MM.1S (cell line): ENCODE results near the gene BPIFB1.

Experiments used
- DNase-seq: peaks from one replicate; pipeline ENCODE4 v3.0.0-alpha.2; 2015
- H2AFZ ChIP-seq: fragments of 300-600 bp; sonication (generic); 2 replicates; pipeline ENCODE4 v1.6.0; 2016; ENCODE audit warnings: antibody characterized with exemption, low read length
- H3F3A ChIP-seq: fragments of 300-600 bp; sonication (generic); 2 replicates; pipeline ENCODE4 v1.6.1; 2016; ENCODE audit warnings: mild to moderate bottlenecking, antibody characterized with exemption, low read length, moderate library complexity, mixed read lengths; ENCODE audit not compliant: insufficient read depth
- H3K27ac ChIP-seq: fragments of 300-600 bp; sonication (generic); 2 replicates; pipeline ENCODE4 v1.5.1; 2016; ENCODE audit warnings: mild to moderate bottlenecking, low read length
- H3K27me3 ChIP-seq: fragments of 300-600 bp; sonication (generic); replicated peaks from 2 replicates; pipeline ENCODE4 v1.6.0; 2016; ENCODE audit warnings: low read length; ENCODE audit not compliant: insufficient read depth
- H3K36me3 ChIP-seq: fragments of 300-600 bp; sonication (generic); replicated peaks from 2 replicates; pipeline ENCODE4 v1.6.1; 2016; ENCODE audit warnings: mild to moderate bottlenecking, low read length, mixed read lengths; ENCODE audit not compliant: insufficient read depth
- H3K4me1 ChIP-seq: fragments of 300-600 bp; sonication (generic); 2 replicates; pipeline ENCODE4 v1.6.1; 2016; ENCODE audit warnings: low read length, mixed read lengths
- H3K4me2 ChIP-seq: fragments of 300-600 bp; sonication (generic); 2 replicates; pipeline ENCODE4 v1.6.0; 2016; ENCODE audit warnings: low read depth, low read length
- H3K4me3 ChIP-seq: fragments of 300-600 bp; sonication (generic); 2 replicates; pipeline ENCODE4 v1.5.1; 2016; ENCODE audit warnings: low read length, mixed read lengths
- H3K79me2 ChIP-seq: fragments of 300-600 bp; sonication (generic); 2 replicates; pipeline ENCODE4 v1.6.1; 2016; ENCODE audit warnings: mixed run types, low read length, mixed read lengths
- H3K9ac ChIP-seq: fragments of 300-600 bp; sonication (generic); 2 replicates; pipeline ENCODE4 v1.6.1; 2016; ENCODE audit warnings: low read length, mixed read lengths
- H3K9me2 ChIP-seq: fragments of 300-600 bp; sonication (generic); replicated peaks from 2 replicates; pipeline ENCODE4 v1.6.1; 2016; ENCODE audit warnings: mild to moderate bottlenecking, low read length, mixed read lengths; ENCODE audit not compliant: insufficient read depth
- H3K9me3 ChIP-seq: fragments of 300-600 bp; sonication (generic); replicated peaks from 2 replicates; pipeline ENCODE4 v1.6.1; 2016; ENCODE audit warnings: mild to moderate bottlenecking, low read length, mixed read lengths; ENCODE audit not compliant: insufficient read depth
- H4K20me1 ChIP-seq: fragments of 300-600 bp; sonication (generic); 2 replicates; pipeline ENCODE4 v1.6.1; 2016; ENCODE audit warnings: mild to moderate bottlenecking, low read length, moderate library complexity, mixed read lengths; ENCODE audit not compliant: insufficient read depth
- EZH2 ChIP-seq: fragments of 300-600 bp; sonication (generic); optimal IDR thresholded peaks from 2 replicates; pipeline ENCODE3; 2017; ENCODE audit warnings: low read depth, mild to moderate bottlenecking, antibody characterized with exemption, low read length, mixed read lengths
- EZH2phosphoT487 ChIP-seq: fragments of 300-600 bp; sonication (generic); IDR thresholded peaks from 2 replicates; pipeline ENCODE4 v1.6.1; 2018; ENCODE audit warnings: antibody characterized with exemption, low read length
- TF ChIP-seq, protein P1 (sequence below): fragments of 300-600 bp; sonication (generic); IDR thresholded peaks from 2 replicates; pipeline ENCODE4 v1.5.1; 2016; ENCODE audit warnings: antibody characterized with exemption, low read length, mixed read lengths

BPIFB1 gene

DNA sequence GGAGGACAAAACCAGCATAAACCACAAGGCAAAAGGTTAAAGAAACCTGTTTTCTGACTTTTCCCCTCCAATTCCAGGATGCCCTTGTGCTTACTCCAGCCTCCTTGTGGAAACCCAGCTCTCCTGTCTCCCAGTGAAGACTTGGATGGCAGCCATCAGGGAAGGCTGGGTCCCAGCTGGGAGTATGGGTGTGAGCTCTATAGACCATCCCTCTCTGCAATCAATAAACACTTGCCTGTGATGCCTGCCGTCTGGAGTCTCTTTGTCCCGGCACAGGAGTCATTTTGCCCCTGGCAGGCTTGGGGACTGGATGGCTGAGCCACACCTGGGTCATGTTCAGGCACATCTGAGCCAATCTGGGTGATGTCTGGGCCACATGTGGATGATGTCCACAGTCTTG is 26.6 kb downstream of the BPIFB1 start:
- Histone ChIP-seq H3K9me3 (no peaks in the 10 kb centered on the region), H3K79me2 (no peaks in the 10 kb centered on the region), H4K20me1 (no peaks in the 10 kb centered on the region), H3F3A (no peaks in the 10 kb centered on the region), H3K4me2 (no peak overlapping the region), H3K27ac (no peak overlapping the region), H3K36me3 (no peaks in the 10 kb centered on the region), H3K4me3 (no peak overlapping the region), H2AFZ (no peak overlapping the region), H3K27me3 (peaks cover 10% of the 10 kb centered on the region), H3K9me2 (no peaks in the 10 kb centered on the region), H3K9ac (no peak overlapping the region), H3K4me1 (no peaks in the 10 kb centered on the region)
- no peak for DNase-seq
- TF ChIP-seq EZH2phosphoT487 (no peak), EZH2 (no peak)
- TF ChIP-seq, protein P1, sequence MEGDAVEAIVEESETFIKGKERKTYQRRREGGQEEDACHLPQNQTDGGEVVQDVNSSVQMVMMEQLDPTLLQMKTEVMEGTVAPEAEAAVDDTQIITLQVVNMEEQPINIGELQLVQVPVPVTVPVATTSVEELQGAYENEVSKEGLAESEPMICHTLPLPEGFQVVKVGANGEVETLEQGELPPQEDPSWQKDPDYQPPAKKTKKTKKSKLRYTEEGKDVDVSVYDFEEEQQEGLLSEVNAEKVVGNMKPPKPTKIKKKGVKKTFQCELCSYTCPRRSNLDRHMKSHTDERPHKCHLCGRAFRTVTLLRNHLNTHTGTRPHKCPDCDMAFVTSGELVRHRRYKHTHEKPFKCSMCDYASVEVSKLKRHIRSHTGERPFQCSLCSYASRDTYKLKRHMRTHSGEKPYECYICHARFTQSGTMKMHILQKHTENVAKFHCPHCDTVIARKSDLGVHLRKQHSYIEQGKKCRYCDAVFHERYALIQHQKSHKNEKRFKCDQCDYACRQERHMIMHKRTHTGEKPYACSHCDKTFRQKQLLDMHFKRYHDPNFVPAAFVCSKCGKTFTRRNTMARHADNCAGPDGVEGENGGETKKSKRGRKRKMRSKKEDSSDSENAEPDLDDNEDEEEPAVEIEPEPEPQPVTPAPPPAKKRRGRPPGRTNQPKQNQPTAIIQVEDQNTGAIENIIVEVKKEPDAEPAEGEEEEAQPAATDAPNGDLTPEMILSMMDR: no peak

DNA sequence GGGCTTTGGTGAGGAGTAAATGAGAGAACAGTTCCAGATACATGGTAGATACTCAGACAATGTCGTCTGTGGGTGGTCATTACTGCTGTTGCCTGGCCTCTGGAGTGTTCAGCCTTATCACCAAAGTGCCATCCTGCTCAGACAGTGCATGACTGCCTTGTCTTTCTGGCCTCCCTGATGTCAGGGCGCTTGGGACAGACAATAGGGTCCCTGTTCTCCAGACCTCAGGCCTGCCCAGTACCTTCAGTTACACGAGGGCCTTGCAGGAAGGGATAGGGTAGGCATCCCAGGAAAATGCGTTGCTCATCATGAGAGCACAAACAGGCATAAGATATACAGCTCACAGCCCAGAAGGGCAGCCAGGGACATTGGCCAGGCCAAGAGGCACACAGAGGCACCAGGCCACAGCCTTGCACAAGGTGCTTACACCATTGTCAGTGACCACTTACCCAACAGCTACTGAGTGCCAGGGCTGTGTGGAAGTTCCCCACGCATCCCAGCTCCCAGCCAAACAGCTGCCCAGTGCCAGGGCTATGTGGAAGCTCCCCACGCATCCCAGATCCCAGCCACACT is 27.4 kb downstream of the BPIFB1 start:
- TF ChIP-seq, protein P1: no peak
- TF ChIP-seq EZH2: no peak
- TF ChIP-seq EZH2phosphoT487: no peak
- no peaks in the 10 kb centered on the region for H3K9me2 ChIP-seq
- no peaks in the 10 kb centered on the region for H3F3A ChIP-seq
- no peak overlapping the region for H2AFZ ChIP-seq
- no peak overlapping the region for H3K4me3 ChIP-seq
- no peaks in the 10 kb centered on the region for H3K9me3 ChIP-seq
- no peak overlapping the region for H3K4me2 ChIP-seq
- H3K79me2 ChIP-seq: no peaks in the 10 kb centered on the region
- no peak overlapping the region for H3K27ac ChIP-seq
- H3K9ac ChIP-seq: no peak overlapping the region
- peaks cover 5% of the 10 kb centered on the region; the same call in 1 of the 2 replicates for H3K27me3 ChIP-seq
- DNase-seq: no peak
- no peaks in the 10 kb centered on the region for H4K20me1 ChIP-seq
- H3K36me3 ChIP-seq: no peaks in the 10 kb centered on the region
- H3K4me1 ChIP-seq: no peaks in the 10 kb centered on the region

DNA sequence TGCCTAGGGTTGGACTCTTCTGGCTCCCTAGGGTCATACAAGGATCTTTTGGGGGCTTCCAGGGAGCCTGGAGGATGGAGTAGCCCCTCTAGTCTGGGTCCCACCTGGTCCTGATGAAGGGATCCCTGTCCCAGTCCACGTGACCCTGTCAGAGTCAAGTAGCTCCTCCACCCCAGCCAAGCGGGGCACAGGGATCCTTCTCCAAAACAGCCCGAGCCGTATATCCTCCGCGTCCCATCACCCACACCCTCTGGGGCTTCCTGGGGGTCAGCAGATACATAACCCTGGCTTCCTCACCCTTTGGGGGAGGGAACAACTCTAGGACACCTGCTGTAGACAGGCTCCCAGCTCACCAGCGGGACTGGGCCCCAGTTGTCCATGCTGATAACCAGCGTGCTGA is 28.0 kb downstream of the BPIFB1 start:
- Histone ChIP-seq H3K4me3 (no peak overlapping the region), H3K27ac (no peak overlapping the region), H3K9me2 (no peaks in the 10 kb centered on the region), H2AFZ (no peak overlapping the region), H3F3A (no peaks in the 10 kb centered on the region), H3K4me2 (no peak overlapping the region), H3K9me3 (no peaks in the 10 kb centered on the region), H3K9ac (no peak overlapping the region), H4K20me1 (no peaks in the 10 kb centered on the region), H3K27me3 (no peaks in the 10 kb centered on the region), H3K79me2 (no peaks in the 10 kb centered on the region), H3K4me1 (no peaks in the 10 kb centered on the region), H3K36me3 (no peaks in the 10 kb centered on the region)
- TF ChIP-seq EZH2phosphoT487 (no peak), EZH2 (no peak)
- no peak for DNase-seq

DNA sequence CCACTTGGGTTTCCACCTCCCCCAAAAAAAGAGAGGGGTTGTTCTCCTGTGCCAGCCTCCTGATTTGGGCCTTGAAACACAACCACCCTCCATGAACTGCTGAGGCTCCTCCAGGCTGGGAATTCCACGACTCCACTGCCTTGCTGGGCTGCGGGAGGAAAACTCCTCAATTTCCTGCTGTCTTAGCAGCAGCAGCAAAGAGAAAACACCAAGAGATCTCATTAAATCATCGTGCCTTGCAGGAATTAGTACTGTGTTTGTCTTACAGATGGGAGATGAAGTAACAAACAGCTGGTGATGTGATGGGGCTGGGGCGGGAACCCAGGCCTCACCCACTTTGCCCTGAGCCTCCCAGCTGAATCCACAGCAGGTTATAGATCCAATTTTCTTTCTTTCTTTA is 29.0 kb downstream of the BPIFB1 start:
- H3K79me2 ChIP-seq: no peaks in the 10 kb centered on the region

More for the DNA sequence above, 29.0 kb downstream of the BPIFB1 start:
- DNase-seq: no peak
- Histone ChIP-seq H3K4me3 (no peak overlapping the region), H2AFZ (no peak overlapping the region), H4K20me1 (no peaks in the 10 kb centered on the region), H3K27me3 (peaks cover 4% of the 10 kb centered on the region; the same call in 1 of the 2 replicates), H3K9ac (no peak overlapping the region), H3K9me3 (no peaks in the 10 kb centered on the region), H3K4me2 (no peak overlapping the region), H3K4me1 (no peaks in the 10 kb centered on the region), H3K36me3 (no peaks in the 10 kb centered on the region), H3K9me2 (no peaks in the 10 kb centered on the region), H3F3A (no peaks in the 10 kb centered on the region), H3K27ac (no peak overlapping the region)
- TF ChIP-seq EZH2 (no peak), EZH2phosphoT487 (no peak)
- TF ChIP-seq, protein P1: no peak
